GM10847 (cell line): ENCODE data around the gene CHRND.

Experiments
- POLR2A ChIP-seq: IDR thresholded peaks from 2 replicates; pipeline ENCODE4 v1.6.1; 2011; ENCODE audit not compliant: insufficient read length; ENCODE audit errors: extremely low read depth

CHRND gene

DNA sequence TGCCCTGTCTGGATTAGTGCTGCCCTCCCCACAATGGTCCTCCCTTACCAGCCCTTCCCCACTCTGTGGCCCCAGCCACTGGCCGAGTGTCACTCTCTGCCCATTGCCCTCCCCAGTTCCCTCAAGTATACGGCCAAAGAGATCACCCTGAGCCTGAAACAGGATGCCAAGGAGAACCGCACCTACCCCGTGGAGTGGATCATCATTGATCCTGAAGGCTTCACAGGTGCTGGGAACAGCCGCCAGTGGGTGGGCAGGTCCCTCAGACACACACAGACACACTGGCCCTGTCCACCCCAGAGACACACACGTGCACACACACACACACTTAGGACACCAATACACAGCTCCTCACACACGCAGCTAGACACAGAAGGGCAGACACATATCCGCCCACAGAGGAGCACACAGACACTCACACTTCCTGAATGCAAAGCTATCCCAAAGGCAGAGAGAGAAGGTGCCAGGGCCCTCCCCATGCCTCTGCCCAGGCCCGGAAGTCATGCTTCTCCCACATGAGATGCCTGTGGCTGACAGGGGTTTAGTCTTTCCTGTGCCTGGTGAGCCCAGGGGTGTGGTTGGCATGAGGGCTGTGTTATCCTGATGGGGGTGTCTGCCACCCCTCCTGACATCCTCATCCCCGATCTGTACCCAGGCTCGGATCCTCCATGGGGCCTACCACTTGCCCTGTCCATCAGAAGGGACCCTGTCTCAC is 2.9 kb downstream of the CHRND start:
- no peak for TF ChIP-seq POLR2A

DNA sequence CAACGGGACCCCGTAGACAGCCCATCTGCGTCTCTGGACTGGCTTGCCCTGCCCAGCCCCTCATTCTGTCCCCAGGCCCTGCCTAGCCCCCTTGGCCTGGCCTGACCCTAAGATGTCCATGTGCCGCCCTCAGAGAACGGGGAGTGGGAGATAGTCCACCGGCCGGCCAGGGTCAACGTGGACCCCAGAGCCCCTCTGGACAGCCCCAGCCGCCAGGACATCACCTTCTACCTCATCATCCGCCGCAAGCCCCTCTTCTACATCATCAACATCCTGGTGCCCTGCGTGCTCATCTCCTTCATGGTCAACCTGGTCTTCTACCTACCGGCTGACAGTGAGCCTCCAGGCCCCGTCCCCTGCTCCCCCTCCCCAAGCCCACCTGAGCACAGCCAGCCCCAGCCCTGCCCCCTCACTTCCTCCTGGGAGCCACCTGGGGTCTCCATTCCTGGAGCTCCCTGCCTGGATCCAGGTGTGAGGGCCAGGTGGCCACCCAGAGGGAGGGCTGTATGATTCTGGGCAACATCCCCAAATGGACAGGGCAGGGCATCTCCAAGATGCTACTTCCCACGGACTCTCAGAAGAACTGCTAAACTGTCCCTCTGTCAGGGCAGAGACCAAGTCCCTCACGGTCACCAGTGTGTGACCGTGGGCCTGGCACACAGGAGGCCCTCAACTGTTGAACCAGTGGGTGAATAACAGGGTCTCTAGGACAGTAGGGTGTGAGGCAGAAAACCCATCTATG is 4.0 kb downstream of the CHRND start:
- no peak for TF ChIP-seq POLR2A

DNA sequence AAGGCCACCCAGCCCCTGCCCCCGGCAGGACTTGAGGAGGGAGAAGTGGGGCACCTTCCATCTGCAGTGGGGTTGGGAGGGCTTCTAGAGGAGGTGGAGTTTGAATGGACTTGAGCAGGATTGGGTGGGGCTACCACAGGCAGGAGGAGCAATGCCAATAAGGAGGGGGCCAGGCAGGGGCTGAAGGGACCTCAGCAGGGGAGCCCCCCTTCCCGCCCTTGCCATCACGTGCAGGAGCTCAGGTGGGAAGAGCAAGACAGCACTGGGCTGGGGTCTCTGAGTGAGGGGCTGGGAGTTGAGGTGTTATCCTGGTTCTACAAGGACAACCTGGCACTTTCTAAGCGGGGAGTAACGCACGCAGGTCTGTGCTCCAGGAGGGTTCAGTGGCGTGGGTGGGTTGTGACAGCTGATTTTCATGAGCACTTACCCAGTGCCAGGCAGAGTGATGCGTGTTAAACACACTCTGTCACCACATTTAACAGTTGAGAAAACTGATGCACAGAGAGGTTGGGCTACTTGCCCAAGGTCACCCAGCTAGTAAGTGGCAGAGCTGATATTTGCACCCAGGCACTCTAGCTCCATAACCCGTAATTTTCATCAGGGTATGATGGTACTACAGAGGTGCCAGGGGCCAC is 4.8 kb downstream of the CHRND start:
- TF ChIP-seq POLR2A = no peak

DNA sequence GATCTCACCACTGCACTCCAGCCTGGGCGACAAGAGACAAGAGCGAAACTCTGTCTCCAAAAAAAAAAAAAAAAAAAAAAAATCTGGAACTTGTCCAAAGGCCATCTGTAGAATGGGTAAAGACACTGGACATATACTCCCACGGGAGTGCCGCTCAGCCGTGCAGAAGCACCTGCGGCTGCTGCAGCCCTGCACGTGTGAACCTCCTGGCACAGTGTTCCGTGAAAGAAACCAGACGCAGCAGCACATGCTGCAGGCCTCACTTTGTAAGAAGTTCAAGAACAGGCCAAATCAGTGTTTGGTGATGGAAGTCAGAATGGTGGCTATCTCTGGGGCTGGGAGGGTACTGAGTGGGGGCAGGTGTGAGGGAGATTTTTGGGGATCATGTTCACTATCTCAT is 6.5 kb downstream of the CHRND start:
- TF ChIP-seq POLR2A = no peak

DNA sequence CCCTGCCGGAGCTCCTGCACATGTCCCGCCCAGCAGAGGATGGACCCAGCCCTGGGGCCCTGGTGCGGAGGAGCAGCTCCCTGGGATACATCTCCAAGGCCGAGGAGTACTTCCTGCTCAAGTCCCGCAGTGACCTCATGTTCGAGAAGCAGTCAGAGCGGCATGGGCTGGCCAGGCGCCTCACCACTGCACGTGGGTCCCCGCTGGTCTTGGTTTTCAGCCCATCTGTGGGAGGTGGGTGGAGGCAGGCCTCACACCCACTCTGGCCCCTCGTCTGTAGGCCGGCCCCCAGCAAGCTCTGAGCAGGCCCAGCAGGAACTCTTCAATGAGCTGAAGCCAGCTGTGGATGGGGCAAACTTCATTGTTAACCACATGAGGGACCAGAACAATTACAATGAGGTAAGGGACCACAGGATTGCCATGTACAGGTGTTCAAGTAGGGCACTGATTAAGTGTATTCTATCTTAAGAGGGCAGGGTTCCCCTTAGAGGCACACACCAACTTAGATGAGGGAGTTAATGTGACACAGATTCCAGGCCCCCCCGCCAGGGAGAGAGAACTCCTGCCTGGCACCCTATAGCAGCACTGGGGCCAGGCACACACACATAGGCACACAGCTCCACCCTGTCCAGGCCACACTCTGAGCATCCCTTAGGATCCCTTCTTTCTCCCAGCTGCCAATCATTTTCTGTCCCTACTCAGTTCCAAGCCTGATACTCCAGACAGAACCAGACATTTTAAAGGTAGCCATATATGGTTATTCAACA is 8.2 kb downstream of the CHRND start:
- TF ChIP-seq POLR2A = no peak

DNA sequence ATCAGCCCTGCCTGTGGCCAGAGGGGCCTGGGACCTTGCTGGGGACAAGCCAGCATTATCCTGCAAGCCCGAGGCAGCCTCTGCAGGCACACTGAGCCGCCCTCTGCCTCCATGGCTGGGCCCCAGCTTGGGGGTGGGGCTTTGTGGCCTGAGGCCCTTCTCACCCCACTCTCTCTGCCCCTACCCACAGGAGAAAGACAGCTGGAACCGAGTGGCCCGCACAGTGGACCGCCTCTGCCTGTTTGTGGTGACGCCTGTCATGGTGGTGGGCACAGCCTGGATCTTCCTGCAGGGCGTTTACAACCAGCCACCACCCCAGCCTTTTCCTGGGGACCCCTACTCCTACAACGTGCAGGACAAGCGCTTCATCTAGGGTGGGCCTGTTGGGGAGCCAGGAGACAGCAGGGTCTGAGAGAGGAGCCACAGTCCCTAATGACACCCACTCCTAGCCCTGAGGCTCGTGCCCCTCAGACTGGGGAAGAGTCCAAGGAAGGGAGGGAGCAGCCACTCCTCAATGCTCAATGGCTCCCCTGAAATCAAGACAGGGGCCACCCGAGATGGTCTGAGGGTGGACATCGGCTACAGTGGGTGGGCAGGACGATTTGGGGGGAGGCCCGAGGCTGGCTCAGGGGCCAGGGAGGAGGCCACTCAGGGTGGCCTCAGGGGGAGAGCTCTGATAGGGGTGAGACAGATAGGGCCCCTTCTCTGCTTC is 9.1 kb downstream of the CHRND start:
- no peak for TF ChIP-seq POLR2A

DNA sequence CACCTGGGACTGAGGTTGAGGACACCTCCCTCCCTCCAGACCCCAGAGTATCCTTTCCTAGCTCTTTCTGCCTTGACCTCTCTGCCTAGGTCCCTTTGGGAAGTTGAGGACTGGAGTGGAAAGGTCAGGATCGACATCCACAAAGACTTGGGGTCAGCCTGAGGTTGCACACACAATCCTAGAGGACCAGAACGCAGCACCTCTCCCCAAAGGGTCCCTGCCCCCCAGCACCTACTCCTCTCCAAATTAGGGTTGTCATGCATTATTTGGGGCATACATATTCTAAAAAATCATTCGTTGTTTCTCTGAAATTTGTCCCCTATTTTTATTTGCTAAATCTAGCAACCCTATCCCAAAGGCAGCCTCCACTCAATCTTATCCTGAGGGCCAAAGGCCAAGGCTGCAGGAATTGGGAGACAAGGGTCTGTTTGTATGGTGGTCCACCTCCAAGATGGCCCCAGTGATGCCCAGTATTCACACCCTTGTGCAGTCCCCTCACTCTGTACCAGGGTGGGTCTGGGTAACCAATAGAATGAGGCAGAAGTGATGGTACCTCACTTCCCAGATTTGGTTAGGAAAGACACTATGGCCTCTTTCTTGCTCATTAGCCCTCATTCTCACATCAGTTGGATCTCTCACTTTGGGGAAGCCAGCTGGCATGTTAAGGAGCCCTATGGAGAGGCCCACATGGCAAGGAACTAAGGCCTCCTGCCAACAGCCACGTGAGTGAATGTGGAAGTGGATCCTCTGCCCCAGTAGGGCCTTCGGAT is 10.0 kb downstream of the CHRND start:
- TF ChIP-seq POLR2A = no peak

DNA sequence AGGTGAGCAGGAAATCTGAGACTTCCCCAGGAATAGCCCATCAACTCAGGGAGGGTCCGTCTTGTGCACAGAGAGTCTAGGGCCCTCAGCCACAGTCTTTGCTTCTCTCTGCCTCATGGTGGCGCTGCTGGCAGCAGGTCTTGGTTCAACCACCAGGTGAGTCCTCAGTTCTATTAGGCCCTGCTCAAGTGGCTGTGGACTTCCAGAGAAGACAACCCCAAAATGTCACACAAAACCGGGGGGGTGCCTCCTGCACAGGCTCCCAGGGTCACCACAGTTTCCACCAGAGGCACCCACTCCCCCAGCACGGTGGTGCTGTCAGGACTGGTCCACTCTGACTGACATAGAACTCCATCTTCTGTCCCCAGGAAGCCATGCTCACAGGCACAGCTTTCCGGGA is 11.1 kb downstream of the CHRND start:
- no peak for TF ChIP-seq POLR2A

DNA sequence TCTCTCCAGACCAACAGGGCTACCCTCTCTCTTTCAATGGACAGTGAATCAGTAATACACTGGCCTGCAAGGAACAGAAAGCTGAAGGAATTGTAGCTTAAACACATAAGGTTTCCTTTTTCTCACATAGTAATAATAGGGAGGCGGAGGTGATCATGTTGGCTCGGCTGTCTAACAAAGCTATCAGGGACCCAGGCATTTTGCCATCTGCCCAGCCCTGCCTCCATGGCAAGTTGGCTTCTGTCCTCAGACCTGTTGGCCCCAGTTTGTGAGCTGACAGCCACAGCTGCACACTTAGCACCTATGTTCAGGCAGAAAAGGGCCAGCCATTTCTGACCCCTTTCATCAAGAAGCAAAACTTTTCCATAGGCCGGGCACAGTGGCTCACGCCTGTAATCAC is 11.5 kb downstream of the CHRND start:
- TF ChIP-seq POLR2A = no peak

DNA sequence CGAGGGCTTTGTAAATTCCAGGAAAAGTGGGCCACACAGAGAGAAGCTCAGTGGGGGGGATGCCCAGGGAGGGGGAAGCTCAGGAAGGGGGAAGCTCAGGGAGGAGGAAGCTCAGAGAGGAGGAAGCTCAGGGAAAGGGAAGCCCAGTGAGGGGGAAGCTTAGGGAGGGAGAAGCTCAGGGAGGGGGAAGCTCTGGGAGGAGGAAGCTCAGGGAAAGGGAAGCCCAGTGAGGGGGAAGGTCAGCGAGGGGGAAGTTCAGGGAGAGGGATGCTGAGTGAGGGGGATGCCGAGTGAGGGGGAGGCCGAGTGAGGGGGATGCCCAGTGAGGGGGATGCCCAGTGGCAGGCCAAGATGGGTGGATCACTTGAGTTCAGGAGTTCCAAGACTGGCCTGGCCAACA is 12.7 kb downstream of the CHRND start:
- TF ChIP-seq POLR2A = no peak

DNA sequence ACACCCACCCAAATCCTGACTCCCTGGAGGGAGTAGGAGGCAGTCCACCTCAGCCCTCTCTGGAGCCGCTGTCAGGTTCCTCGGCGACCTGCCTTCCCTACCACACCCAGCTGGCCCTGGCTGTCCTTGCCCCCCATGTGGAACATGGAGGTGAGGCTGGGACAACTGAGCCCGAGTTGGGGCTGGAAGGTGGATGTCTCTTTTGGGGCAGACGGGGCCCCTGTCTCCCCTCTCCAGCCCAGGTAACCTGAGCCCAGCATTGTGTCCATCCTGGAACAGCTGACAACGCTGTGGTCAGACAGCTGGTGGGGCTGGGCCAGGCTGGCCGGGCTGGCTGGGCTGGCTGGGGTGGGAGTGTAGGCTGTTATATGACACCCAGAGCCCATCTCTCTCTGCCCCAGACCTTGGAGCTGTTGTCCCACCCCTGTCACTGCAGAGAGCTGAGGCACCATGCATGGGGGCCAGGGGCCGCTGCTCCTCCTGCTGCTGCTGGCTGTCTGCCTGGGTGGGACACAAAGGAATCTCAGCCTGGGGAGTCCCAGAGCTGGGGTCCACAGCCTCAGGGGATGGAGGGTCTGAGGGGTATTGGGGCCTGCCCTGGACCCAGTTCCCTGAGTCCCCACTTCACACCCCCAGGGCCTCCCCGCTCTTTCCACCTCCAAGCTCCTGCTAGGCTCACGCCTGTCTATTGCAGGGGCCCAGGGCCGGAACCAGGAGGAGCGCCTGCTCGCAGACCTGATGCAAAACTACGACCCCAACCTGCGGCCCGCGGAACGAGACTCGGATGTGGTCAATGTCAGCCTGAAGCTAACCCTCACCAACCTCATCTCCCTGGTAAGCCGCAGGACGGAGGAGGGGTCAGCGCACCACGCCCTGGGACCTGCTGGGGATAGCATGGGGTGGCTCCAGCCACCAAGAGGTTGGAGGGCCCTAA is 13.6 kb downstream of the CHRND start, which contains the start of gene CHRNG:
Gene CHRNG (plus strand): TSS at position 395 of the 934 bp plus-strand sequence. CDS start 56 bp downstream, at position 451.
- TF ChIP-seq POLR2A = no peak

DNA sequence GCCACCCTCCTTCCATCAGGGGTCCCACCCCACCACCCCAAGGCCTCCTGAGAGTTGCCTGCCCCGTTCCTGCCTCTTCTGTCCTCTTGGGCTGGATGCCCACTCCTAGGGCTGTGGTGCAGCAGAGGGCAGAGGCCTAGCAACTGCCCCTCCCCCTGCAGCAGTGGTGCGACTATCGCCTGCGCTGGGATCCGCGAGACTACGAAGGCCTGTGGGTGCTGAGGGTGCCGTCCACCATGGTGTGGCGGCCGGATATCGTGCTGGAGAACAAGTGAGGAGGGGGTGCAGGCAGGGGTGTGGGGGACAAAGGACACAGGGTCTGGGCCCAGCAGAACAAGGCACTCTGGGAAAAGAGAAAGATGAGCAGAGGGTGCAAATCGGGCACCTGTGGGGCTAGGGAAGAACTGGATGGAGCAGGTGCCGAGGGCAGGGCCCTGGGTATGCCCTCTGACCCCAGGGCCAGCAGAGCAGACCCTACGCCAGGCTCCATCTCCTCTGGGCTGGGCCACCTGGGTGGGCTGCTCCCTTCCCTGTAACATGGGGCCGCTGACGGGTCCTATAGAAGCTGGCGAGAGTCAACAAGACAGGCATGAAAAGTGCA is 14.6 kb downstream of the CHRND start:
- no peak for TF ChIP-seq POLR2A
